Pulmonary artery endothelial cell (primary cell): ENCODE data around the gene ASCL2. TPM values are rescaled to one million over a fixed set of nuclear protein-coding genes. Genes with fewer than 3 reads are reported as not detected.
"Not testable (repeated sequence)": the region's sequence is repeated elsewhere in the genome, so short reads cannot be mapped to it uniquely, and the experiment has no call there.

ENCODE experiments used
- DNase-seq: peaks from one replicate; pipeline ENCODE4 v3.0.0-alpha.2; 2011; ENCODE audit warnings: low read depth, low spot score
- total RNA-seq: library from RNA; depleted of rRNA; stranded (reverse); fragments of >200 nt; gene quantifications from 2 replicates; pipeline ENCODE4 v1.2.3, GENCODE V29; 2014

Gene ASCL2
- total RNA-seq, 1 donor from 2014 or later = not detected

GRCh38 chr11:2237457-2238238 lies 32.7 kb downstream of the ASCL2 start:
- DNase-seq = no peak

- DNase-seq = not testable (repeated sequence)
Measured at GRCh38 chr11:2236381-2237134, 33.8 kb downstream of the ASCL2 start.

GRCh38 chr11:2235588-2236326 lies 34.6 kb downstream of the ASCL2 start:
- no peak for DNase-seq

GRCh38 chr11:2234963-2235362 lies 35.4 kb downstream of the ASCL2 start:
- no peak for DNase-seq

- DNase-seq = no peak
Measured at GRCh38 chr11:2233693-2234455, 36.5 kb downstream of the ASCL2 start.

- DNase-seq = no peak
Measured at GRCh38 chr11:2229713-2230297, 40.6 kb downstream of the ASCL2 start.

GRCh38 chr11:2224254-2224653 lies 46.1 kb downstream of the ASCL2 start:
- DNase-seq = no peak

- DNase-seq = no peak
Measured at GRCh38 chr11:2223153-2223794, 47.1 kb downstream of the ASCL2 start.

- no peak for DNase-seq
Measured at GRCh38 chr11:2222451-2222850, 47.9 kb downstream of the ASCL2 start.

GRCh38 chr11:2221591-2221990 lies 48.8 kb downstream of the ASCL2 start:
- no peak for DNase-seq

GRCh38 chr11:2221024-2221423 lies 49.4 kb downstream of the ASCL2 start:
- no peak for DNase-seq

- DNase-seq = no peak
Measured at GRCh38 chr11:2220173-2220771, 50.1 kb downstream of the ASCL2 start.

- no peak for DNase-seq
Measured at GRCh38 chr11:2219318-2220017, 50.9 kb downstream of the ASCL2 start.

Other genes with a start within 250 kb of the ASCL2 start
- 0.28 and 3.0 TPM in 2 replicates for gene IGF2, start 131.2 kb downstream of the ASCL2 start, total RNA-seq
- gene INS, start 109.4 kb downstream of the ASCL2 start, total RNA-seq = not detected in 2 replicates
- gene TH, start 98.8 kb downstream of the ASCL2 start, total RNA-seq = not detected in 2 replicates
- not detected in 2 replicates for gene C11orf21, start 31.3 kb upstream of the ASCL2 start, total RNA-seq
- not detected in 2 replicates for gene TSPAN32, start 31.4 kb upstream of the ASCL2 start, total RNA-seq
- 176 and 197 TPM in 2 replicates for gene CD81, start 106.7 kb upstream of the ASCL2 start, total RNA-seq
- gene TSSC4, start 130.2 kb upstream of the ASCL2 start, total RNA-seq = 63.2 and 82.5 TPM in 2 replicates
- gene TRPM5, start 173.9 kb upstream of the ASCL2 start, total RNA-seq = not detected in 2 replicates
- gene KCNQ1, start 174.4 kb upstream of the ASCL2 start, total RNA-seq = 0.04 and 0.07 TPM in 2 replicates